HCT116 (cell line): ENCODE data around the gene TNIK. TPM values are rescaled to one million over a fixed set of nuclear protein-coding genes. Genes with fewer than 3 reads are reported as not detected.

Experiments
- ATAC-seq: fragments of 200-7000 bp; cut with Tn5 transposase; 2 replicates; pipeline ENCODE4 v1.9.1; 2020; ENCODE audit warnings: mild to moderate bottlenecking, moderate library complexity
- BruUV-seq: library from RNA; stranded (reverse); fragments of 400-500 nt; replicated peaks from 2 replicates; lab custom pipeline; 2021; lab: Mats Ljungman, UMichigan
- CTCF ChIA-PET: fragments of 300-600 bp; sonication (Branson Sonifier 250); formaldehyde crosslinking; loops from one replicate; lab custom pipeline; 2021; ENCODE audit warnings: antibody characterized with exemption; lab: Charles Lee
- POLR2A ChIA-PET: fragments of 300-600, 350-600 bp; sonication (Branson Sonifier 250); formaldehyde crosslinking; loops from one replicate; lab custom pipeline; 2021; ENCODE audit warnings: antibody characterized with exemption; lab: Charles Lee
- RAD21 ChIA-PET, 2 experiments: fragments of 300-600 bp; sonication (Branson Sonifier 250); formaldehyde crosslinking; loops; one replicate each; lab custom pipeline; 2023; ENCODE audit warnings: low total read pairs in 2 of 2; ENCODE audit not compliant: uncharacterized antibody in 2 of 2, unreplicated experiment in 2 of 2, low non-redundant PET in 1 of 2; lab: Charles Lee
- DNase-seq: peaks from one replicate; pipeline ENCODE4 v3.0.0-alpha.2; 2010; ENCODE audit warnings: low read depth, low spot score
- H2AFZ ChIP-seq: fragments of 200-600 bp; shearing (Covaris generic), sonication (generic); 2 replicates; pipeline ENCODE4 v1.6.1; 2017; ENCODE audit warnings: low read depth, mixed run types, mixed read lengths, antibody characterized with exemption, low read length; ENCODE audit not compliant: poor library complexity, severe bottlenecking
- H3K27ac ChIP-seq: 2 replicates; pipeline ENCODE4 v1.5.1; 2012; ENCODE audit warnings: low read depth, low read length
- H3K27me3 ChIP-seq: fragments of 200-600 bp; sonication (generic); 2 replicates; pipeline ENCODE4 v1.6.1; 2016; ENCODE audit warnings: mixed run types, low read length, mixed read lengths; ENCODE audit not compliant: insufficient read depth
- H3K36me3 ChIP-seq, 2 experiments: fragments of 200-500 bp in 1 of 2; fragments of 200-600 bp in 1 of 2; sonication (Bioruptor generic) in 1 of 2; sonication (generic) in 1 of 2; 2 replicates each; pipeline versions ENCODE4 v1.5.1 to v1.6.1; 2014 to 2016; ENCODE audit warnings: low read length in 2 of 2, inconsistent platforms in 1 of 2, mixed read lengths in 1 of 2, mixed run types in 1 of 2; ENCODE audit not compliant: insufficient read depth in 2 of 2, control insufficient read depth in 1 of 2
- H3K4me1 ChIP-seq, 2 experiments: fragments of 200-600 bp in 1 of 2; sonication (generic) in 1 of 2; 2 replicates each; pipeline versions ENCODE4 v1.5.1 to v1.6.1; 2012 to 2017; ENCODE audit warnings: low read length in 2 of 2, inconsistent platforms in 1 of 2, mild to moderate bottlenecking in 1 of 2, mixed read lengths in 1 of 2, mixed run types in 1 of 2, moderate library complexity in 1 of 2; ENCODE audit not compliant: insufficient read depth in 2 of 2, control insufficient read depth in 1 of 2
- H3K4me2 ChIP-seq: fragments of 200-600 bp; sonication (generic); 2 replicates; pipeline ENCODE4 v1.6.1; 2017; ENCODE audit warnings: mixed run types, low read length, mixed read lengths
- H3K4me3 ChIP-seq, 2 experiments: fragments of 200-600 bp in 1 of 2; sonication (generic) in 1 of 2; replicated peaks in 1 of 2; 2 replicates each; pipeline ENCODE4 v1.5.1; 2011 to 2016; ENCODE audit warnings: low read length in 2 of 2, control low read depth in 1 of 2, low read depth in 1 of 2, mild to moderate bottlenecking in 1 of 2, mixed read lengths in 1 of 2, mixed run types in 1 of 2
- H3K79me2 ChIP-seq: fragments of 200-600 bp; sonication (generic); 2 replicates; pipeline ENCODE4 v1.6.1; 2017; ENCODE audit warnings: mild to moderate bottlenecking, mixed run types, low read length, moderate library complexity, mixed read lengths; ENCODE audit not compliant: insufficient read depth
- H3K9ac ChIP-seq: fragments of 200-600 bp; sonication (generic); 2 replicates; pipeline ENCODE4 v1.6.1; 2016; ENCODE audit warnings: low read length, mixed read lengths
- H3K9me2 ChIP-seq: fragments of 200-600 bp; sonication (generic), shearing (Covaris generic); 2 replicates; pipeline ENCODE4 v1.6.1; 2017; ENCODE audit warnings: mixed run types, mild to moderate bottlenecking, moderate library complexity; ENCODE audit not compliant: insufficient read depth
- H3K9me3 ChIP-seq, 2 experiments: fragments of 200-500 bp in 1 of 2; fragments of 200-600 bp in 1 of 2; sonication (Bioruptor generic) in 1 of 2; sonication (generic) in 1 of 2; 2 replicates each; pipeline ENCODE4 v1.6.1; 2014 to 2017; ENCODE audit warnings: low read length in 2 of 2, mixed read lengths in 2 of 2, inconsistent platforms in 1 of 2, low read depth in 1 of 2, mild to moderate bottlenecking in 1 of 2, mixed run types in 1 of 2, moderate library complexity in 1 of 2; ENCODE audit not compliant: control insufficient read depth in 1 of 2, insufficient read depth in 1 of 2
- H4K20me1 ChIP-seq: fragments of 200-600 bp; sonication (generic), shearing (Covaris generic); 2 replicates; pipeline ENCODE4 v1.6.1; 2017; ENCODE audit warnings: mixed run types, mild to moderate bottlenecking, moderate library complexity; ENCODE audit not compliant: insufficient read depth
- CBX3 ChIP-seq: IDR thresholded peaks from 2 replicates; pipeline ENCODE4 v1.6.1; 2012; ENCODE audit warnings: low read depth
- CEBPB ChIP-seq: IDR thresholded peaks from 2 replicates; pipeline ENCODE4 v1.6.1; 2012; ENCODE audit warnings: low read depth
- EGR1 ChIP-seq: IDR thresholded peaks from 2 replicates; pipeline ENCODE4 v1.6.1; 2012; ENCODE audit warnings: low read depth
- ELF1 ChIP-seq: IDR thresholded peaks from 2 replicates; pipeline ENCODE4 v1.6.1; 2012; ENCODE audit warnings: low read depth, borderline replicate concordance
- FOSL1 ChIP-seq: IDR thresholded peaks from 2 replicates; pipeline ENCODE4 v1.6.1; 2012; ENCODE audit warnings: low read depth
- POLR2A ChIP-seq: IDR thresholded peaks from 2 replicates; pipeline ENCODE4 v1.7.0; 2011; ENCODE audit warnings: borderline replicate concordance; ENCODE audit not compliant: insufficient read depth, insufficient read length; ENCODE audit errors: extremely low read depth
- POLR2AphosphoS5 ChIP-seq: IDR thresholded peaks from 2 replicates; pipeline ENCODE4 v1.6.1; 2011; ENCODE audit warnings: mild to moderate bottlenecking, low read depth, low read length, moderate library complexity
- SIN3A ChIP-seq: IDR thresholded peaks from 2 replicates; pipeline ENCODE4 v1.6.1; 2012; ENCODE audit warnings: low read depth
- SP1 ChIP-seq: IDR thresholded peaks from 2 replicates; pipeline ENCODE4 v1.6.1; 2012; ENCODE audit warnings: low read depth
- SRF ChIP-seq: IDR thresholded peaks from 2 replicates; pipeline ENCODE4 v1.6.1; 2012; ENCODE audit warnings: low read depth
- TCF7L2 ChIP-seq: IDR thresholded peaks from 2 replicates; pipeline ENCODE4 v1.7.0; 2011; ENCODE audit warnings: borderline replicate concordance, inconsistent platforms; ENCODE audit not compliant: insufficient read depth, insufficient read length; ENCODE audit errors: extremely low read depth
- YY1 ChIP-seq: IDR thresholded peaks from 2 replicates; pipeline ENCODE4 v1.6.1; 2011; ENCODE audit warnings: low read length, low read depth, moderate library complexity, mild to moderate bottlenecking; ENCODE audit not compliant: insufficient replicate concordance; ENCODE audit errors: extremely low read depth
- ZFX ChIP-seq: fragments of 450-650 bp; IDR thresholded peaks from 2 replicates; pipeline ENCODE4 v1.6.1; 2017
- ZNF274 ChIP-seq: fragments of 200-500 bp; sonication (Bioruptor generic); IDR thresholded peaks from 2 replicates; pipeline ENCODE4 v1.6.1; 2014; ENCODE audit warnings: mild to moderate bottlenecking, low read depth, low read length, inconsistent platforms
- intact Hi-C: fragments of 100-400 bp; cut with micrococcal nuclease; formaldehyde crosslinking; loops from 2 replicates; pipeline ENCODE4 v1.10.0; 2022
- total RNA-seq: library from RNA; stranded (reverse); gene quantifications from one replicate; pipeline ENCODE4 v1.2.1, GENCODE V29; 2021; ENCODE audit not compliant: unreplicated experiment
- TF ChIP-seq, protein P1 (sequence below): IDR thresholded peaks from 2 replicates; pipeline ENCODE4 v1.6.1; 2012
- TF ChIP-seq, protein P2 (sequence below), 3 experiments: fragments of 200-600 bp in 1 of 3; sonication (generic) in 1 of 3; IDR thresholded peaks in 2 of 3; conservative IDR thresholded peaks in 1 of 3; 2 replicates each; pipeline ENCODE4 v1.5.1; 2012 to 2017; ENCODE audit warnings: low read depth in 2 of 3, low read length in 2 of 3, antibody characterized with exemption in 1 of 3, borderline replicate concordance in 1 of 3, control low read depth in 1 of 3, mild to moderate bottlenecking in 1 of 3, mixed read lengths in 1 of 3, mixed run types in 1 of 3, moderate library complexity in 1 of 3; ENCODE audit not compliant: insufficient read depth in 1 of 3
- TF ChIP-seq, protein P3 (sequence below): IDR thresholded peaks from 2 replicates; pipeline ENCODE4 v1.6.1; 2012; ENCODE audit warnings: low read depth
- TF ChIP-seq, protein P4 (sequence below): IDR thresholded peaks from 2 replicates; pipeline ENCODE4 v1.6.1; 2012
- TF ChIP-seq, protein P5 (sequence below): IDR thresholded peaks from 2 replicates; pipeline ENCODE4 v1.6.1; 2011; ENCODE audit warnings: mild to moderate bottlenecking, low read length, moderate library complexity; ENCODE audit not compliant: insufficient replicate concordance; ENCODE audit errors: extremely low read depth

Gene TNIK
- total RNA-seq, 1 experiment from 2014 or later: 24.1 TPM

DNA sequence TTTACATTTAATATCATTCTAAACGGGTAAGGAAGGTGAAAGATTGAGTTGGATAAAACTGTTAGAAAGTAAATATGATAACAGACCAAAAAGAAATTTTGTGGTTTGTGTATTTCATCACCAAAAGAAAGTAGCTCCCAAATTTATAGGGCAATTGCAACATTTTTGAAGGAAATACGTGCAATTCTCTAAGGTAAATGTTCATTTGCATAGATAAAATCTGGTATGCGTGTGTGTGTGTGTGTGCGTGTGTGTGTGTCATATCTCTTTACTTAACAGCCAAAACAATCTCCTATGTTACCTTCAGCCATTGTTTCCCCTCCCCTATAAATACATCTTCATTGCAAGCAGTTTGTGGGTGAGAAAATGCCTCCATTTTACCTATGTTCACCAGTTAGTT lies 208.4 kb downstream of the TNIK start:
- no peaks in the 10 kb centered on the region for H3K36me3 ChIP-seq
- H3K27me3 ChIP-seq: no peaks in the 10 kb centered on the region
- DNase-seq (no peak), ATAC-seq (no peak)
- H3K4me1 ChIP-seq: peaks cover 31 to 39% of the 10 kb centered on the region in 2 experiments
- no peaks in the 10 kb centered on the region for H4K20me1 ChIP-seq
- intact Hi-C loops: no loop called here
- POLR2A ChIA-PET: no interaction called here
- H3K79me2 ChIP-seq: no peaks in the 10 kb centered on the region
- CTCF ChIA-PET: no interaction called here
- H3K9ac ChIP-seq: no peak overlapping the region
- no TSS peak for BruUV-seq
- TF ChIP-seq, protein P1, sequence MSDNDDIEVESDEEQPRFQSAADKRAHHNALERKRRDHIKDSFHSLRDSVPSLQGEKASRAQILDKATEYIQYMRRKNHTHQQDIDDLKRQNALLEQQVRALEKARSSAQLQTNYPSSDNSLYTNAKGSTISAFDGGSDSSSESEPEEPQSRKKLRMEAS: no peak
- TF ChIP-seq SRF (no peak), FOSL1 (no peak), EGR1 (no peak), CEBPB (no peak), ZFX (no peak), SP1 (no peak), TCF7L2 (no peak), POLR2A (no peak), ZNF274 (no peak), SIN3A (no peak), POLR2AphosphoS5 (no peak), YY1 (no peak), ELF1 (no peak), CBX3 (no peak)
- TF ChIP-seq, protein P2, sequence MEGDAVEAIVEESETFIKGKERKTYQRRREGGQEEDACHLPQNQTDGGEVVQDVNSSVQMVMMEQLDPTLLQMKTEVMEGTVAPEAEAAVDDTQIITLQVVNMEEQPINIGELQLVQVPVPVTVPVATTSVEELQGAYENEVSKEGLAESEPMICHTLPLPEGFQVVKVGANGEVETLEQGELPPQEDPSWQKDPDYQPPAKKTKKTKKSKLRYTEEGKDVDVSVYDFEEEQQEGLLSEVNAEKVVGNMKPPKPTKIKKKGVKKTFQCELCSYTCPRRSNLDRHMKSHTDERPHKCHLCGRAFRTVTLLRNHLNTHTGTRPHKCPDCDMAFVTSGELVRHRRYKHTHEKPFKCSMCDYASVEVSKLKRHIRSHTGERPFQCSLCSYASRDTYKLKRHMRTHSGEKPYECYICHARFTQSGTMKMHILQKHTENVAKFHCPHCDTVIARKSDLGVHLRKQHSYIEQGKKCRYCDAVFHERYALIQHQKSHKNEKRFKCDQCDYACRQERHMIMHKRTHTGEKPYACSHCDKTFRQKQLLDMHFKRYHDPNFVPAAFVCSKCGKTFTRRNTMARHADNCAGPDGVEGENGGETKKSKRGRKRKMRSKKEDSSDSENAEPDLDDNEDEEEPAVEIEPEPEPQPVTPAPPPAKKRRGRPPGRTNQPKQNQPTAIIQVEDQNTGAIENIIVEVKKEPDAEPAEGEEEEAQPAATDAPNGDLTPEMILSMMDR (IDR thresholded peaks at IDR 0.05 in 2 of 3, conservative IDR thresholded peaks at IDR 0.05 in 1 of 3; ENCODE audit: borderline replicate concordance in 1 of 3, insufficient read depth in 1 of 3, low read depth in 2 of 3, low read length in 2 of 3): no peak
- TF ChIP-seq, protein P3, sequence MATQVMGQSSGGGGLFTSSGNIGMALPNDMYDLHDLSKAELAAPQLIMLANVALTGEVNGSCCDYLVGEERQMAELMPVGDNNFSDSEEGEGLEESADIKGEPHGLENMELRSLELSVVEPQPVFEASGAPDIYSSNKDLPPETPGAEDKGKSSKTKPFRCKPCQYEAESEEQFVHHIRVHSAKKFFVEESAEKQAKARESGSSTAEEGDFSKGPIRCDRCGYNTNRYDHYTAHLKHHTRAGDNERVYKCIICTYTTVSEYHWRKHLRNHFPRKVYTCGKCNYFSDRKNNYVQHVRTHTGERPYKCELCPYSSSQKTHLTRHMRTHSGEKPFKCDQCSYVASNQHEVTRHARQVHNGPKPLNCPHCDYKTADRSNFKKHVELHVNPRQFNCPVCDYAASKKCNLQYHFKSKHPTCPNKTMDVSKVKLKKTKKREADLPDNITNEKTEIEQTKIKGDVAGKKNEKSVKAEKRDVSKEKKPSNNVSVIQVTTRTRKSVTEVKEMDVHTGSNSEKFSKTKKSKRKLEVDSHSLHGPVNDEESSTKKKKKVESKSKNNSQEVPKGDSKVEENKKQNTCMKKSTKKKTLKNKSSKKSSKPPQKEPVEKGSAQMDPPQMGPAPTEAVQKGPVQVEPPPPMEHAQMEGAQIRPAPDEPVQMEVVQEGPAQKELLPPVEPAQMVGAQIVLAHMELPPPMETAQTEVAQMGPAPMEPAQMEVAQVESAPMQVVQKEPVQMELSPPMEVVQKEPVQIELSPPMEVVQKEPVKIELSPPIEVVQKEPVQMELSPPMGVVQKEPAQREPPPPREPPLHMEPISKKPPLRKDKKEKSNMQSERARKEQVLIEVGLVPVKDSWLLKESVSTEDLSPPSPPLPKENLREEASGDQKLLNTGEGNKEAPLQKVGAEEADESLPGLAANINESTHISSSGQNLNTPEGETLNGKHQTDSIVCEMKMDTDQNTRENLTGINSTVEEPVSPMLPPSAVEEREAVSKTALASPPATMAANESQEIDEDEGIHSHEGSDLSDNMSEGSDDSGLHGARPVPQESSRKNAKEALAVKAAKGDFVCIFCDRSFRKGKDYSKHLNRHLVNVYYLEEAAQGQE: no peak
- TF ChIP-seq, protein P4, sequence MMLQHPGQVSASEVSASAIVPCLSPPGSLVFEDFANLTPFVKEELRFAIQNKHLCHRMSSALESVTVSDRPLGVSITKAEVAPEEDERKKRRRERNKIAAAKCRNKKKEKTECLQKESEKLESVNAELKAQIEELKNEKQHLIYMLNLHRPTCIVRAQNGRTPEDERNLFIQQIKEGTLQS: no peak
- TF ChIP-seq, protein P5, sequence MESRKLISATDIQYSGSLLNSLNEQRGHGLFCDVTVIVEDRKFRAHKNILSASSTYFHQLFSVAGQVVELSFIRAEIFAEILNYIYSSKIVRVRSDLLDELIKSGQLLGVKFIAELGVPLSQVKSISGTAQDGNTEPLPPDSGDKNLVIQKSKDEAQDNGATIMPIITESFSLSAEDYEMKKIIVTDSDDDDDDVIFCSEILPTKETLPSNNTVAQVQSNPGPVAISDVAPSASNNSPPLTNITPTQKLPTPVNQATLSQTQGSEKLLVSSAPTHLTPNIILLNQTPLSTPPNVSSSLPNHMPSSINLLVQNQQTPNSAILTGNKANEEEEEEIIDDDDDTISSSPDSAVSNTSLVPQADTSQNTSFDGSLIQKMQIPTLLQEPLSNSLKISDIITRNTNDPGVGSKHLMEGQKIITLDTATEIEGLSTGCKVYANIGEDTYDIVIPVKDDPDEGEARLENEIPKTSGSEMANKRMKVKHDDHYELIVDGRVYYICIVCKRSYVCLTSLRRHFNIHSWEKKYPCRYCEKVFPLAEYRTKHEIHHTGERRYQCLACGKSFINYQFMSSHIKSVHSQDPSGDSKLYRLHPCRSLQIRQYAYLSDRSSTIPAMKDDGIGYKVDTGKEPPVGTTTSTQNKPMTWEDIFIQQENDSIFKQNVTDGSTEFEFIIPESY: no peak
- no peak overlapping the region for H3K4me3 ChIP-seq
- RAD21 ChIA-PET: no interaction called here
- H3K4me2 ChIP-seq: no peak overlapping the region
- no peak overlapping the region for H3K27ac ChIP-seq
- no peak overlapping the region for H2AFZ ChIP-seq
- H3K9me3 ChIP-seq: no peaks in the 10 kb centered on the region
- H3K9me2 ChIP-seq: no peaks in the 10 kb centered on the region
